HEK293T (cell line): ENCODE results near the gene S1PR2.

Experiments
- ARNT ChIP-seq: fragments of 450-650 bp; IDR thresholded peaks from 2 replicates; pipeline ENCODE4 v1.6.1; 2017; ENCODE audit warnings: mild to moderate bottlenecking
- BHLHE40 ChIP-seq: fragments of 450-650 bp; IDR thresholded peaks from 2 replicates; pipeline ENCODE4 v1.6.1; 2016; ENCODE audit warnings: mild to moderate bottlenecking, moderate library complexity, borderline replicate concordance
- ELF4 ChIP-seq: fragments of 450-650 bp; IDR thresholded peaks from 2 replicates; pipeline ENCODE4 v1.6.1; 2017; ENCODE audit warnings: antibody characterized with exemption
- FOXA1 ChIP-seq: fragments of 450-650 bp; IDR thresholded peaks from 2 replicates; pipeline ENCODE4 v1.6.1; 2016; ENCODE audit warnings: mild to moderate bottlenecking
- FOXM1 ChIP-seq: fragments of 450-650 bp; IDR thresholded peaks from 2 replicates; pipeline ENCODE4 v1.6.1; 2017; ENCODE audit warnings: mild to moderate bottlenecking, borderline replicate concordance
- HDGF ChIP-seq: fragments of 450-650 bp; IDR thresholded peaks from 2 replicates; pipeline ENCODE4 v1.6.1; 2017; ENCODE audit warnings: antibody characterized with exemption, borderline replicate concordance
- NFRKB ChIP-seq: fragments of 450-650 bp; IDR thresholded peaks from 2 replicates; pipeline ENCODE4 v1.6.1; 2016; ENCODE audit warnings: mild to moderate bottlenecking, moderate library complexity
- SP1 ChIP-seq: fragments of 450-650 bp; IDR thresholded peaks from 2 replicates; pipeline ENCODE4 v1.6.1; 2017
- SUZ12 ChIP-seq: fragments of 450-650 bp; IDR thresholded peaks from 2 replicates; pipeline ENCODE4 v1.6.1; 2016; ENCODE audit warnings: mild to moderate bottlenecking
- TARDBP ChIP-seq: fragments of 450-650 bp; IDR thresholded peaks from 2 replicates; pipeline ENCODE4 v1.6.1; 2016
- ZNF384 ChIP-seq: fragments of 450-650 bp; IDR thresholded peaks from 2 replicates; pipeline ENCODE4 v1.6.1; 2016

DNA sequence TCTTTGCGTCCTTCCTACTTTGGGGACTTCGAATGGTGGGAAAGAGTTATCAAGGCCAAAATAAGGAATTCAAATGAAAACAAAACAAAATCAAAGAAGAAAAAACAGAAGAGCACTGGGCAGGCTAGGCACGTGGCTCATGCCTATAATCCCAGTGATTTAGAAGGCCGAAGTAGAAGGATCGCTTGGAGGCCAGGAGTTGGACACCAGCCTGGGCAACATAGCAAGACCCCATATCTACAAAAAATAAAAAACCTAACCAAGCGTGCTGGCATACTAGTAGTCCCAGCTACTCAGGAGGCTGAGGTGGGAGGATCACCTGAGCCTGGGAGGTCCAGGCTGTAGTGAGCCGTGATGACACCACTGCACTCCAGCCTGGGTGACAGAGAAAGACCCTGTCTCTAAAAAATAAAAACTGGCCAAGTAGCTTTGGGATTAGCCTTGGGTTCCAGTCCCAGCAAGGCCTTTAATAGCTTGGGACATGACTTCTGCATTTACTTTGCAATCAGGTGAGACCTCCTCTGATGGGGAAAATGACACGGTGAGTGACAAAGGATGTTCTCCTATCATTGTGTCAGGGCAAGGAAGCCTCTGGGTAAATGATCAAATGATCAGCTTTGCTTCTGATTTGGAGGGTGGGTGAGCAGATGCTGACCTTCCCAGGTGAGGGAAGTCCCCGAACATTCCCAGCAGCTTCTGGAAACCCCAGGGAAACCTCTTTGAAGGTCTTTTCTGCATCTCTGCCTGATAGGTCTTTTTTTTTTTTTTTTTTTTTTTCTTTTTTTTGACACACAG is 46.9 kb upstream of the S1PR2 start:
- TF ChIP-seq ELF4 (no peak), BHLHE40 (no peak), SP1 (no peak), SUZ12 (no peak), NFRKB (no peak), FOXM1 (no peak), TARDBP (no peak), ZNF384 (no peak), HDGF (no peak), ARNT (no peak), FOXA1 (no peak)
